SK-N-MC (cell line): ENCODE results near the gene NFKB1.

Experiments
- EZH2 ChIP-seq: fragments of 200-600 bp; sonication (generic); IDR thresholded peaks from one replicate; pipeline ENCODE4 v1.6.1; 2017; ENCODE audit warnings: antibody characterized with exemption
- FOXP2 ChIP-seq: optimal IDR thresholded peaks from 2 replicates; pipeline ENCODE3; 2011; ENCODE audit warnings: mild to moderate bottlenecking, moderate library complexity; ENCODE audit not compliant: insufficient read depth; ENCODE audit errors: extremely low read length, control extremely low read depth
- POLR2AphosphoS5 ChIP-seq: IDR thresholded peaks from 2 replicates; pipeline ENCODE4 v1.6.1; 2012; ENCODE audit warnings: mild to moderate bottlenecking, low read depth, low read length, borderline replicate concordance

DNA sequence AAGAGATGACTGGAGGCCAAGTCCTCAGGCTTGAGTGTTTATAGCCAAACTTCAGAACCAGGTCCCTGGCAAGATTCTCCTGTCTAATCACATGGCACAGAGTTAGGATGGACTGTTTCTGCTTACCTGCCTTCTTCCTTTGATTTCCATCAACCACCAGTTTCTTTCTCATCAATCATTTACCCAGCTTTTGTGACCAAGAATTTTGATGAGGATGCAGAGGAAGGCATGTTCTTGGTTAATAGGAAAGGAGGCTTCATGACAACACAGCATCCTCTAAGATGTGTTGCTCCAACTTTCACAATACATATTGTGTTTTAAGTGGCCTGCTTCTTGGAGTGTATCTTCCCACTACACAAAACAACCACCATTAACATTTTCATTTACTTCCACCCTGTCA, 65.3 kb downstream of the NFKB1 start:
- TF ChIP-seq EZH2 (no peak), POLR2AphosphoS5 (no peak), FOXP2 (no peak)
